GM12801 (cell line): ENCODE data around the gene CLSTN2.

Experiments
- CTCF ChIP-seq: IDR thresholded peaks from one replicate; pipeline ENCODE4 v1.5.1; 2011; ENCODE audit warnings: control low read depth; ENCODE audit not compliant: insufficient read length; ENCODE audit errors: extremely low read depth

CLSTN2 gene

GRCh38 chr3:140238646-140239314 is 303.8 kb downstream of the CLSTN2 start:
- TF ChIP-seq CTCF, result no peak

GRCh38 chr3:140242818-140243276 is 307.9 kb downstream of the CLSTN2 start:
- TF ChIP-seq CTCF, result no peak

GRCh38 chr3:140243575-140243974 is 308.6 kb downstream of the CLSTN2 start:
- no peak for TF ChIP-seq CTCF

- no peak for TF ChIP-seq CTCF
Measured at GRCh38 chr3:140244893-140245292, 309.9 kb downstream of the CLSTN2 start.

- no peak for TF ChIP-seq CTCF
Measured at GRCh38 chr3:140246578-140246977, 311.6 kb downstream of the CLSTN2 start.

- no peak for TF ChIP-seq CTCF
Measured at GRCh38 chr3:140247775-140248174, 312.8 kb downstream of the CLSTN2 start.

- no peak for TF ChIP-seq CTCF
Measured at GRCh38 chr3:140249188-140249587, 314.2 kb downstream of the CLSTN2 start.
